GM12873 (cell line): ENCODE data around the gene KLHL7.

Experiments
- CTCF ChIP-seq: IDR thresholded peaks from 2 replicates; pipeline ENCODE4 v1.5.1; 2012; ENCODE audit warnings: low read depth, mild to moderate bottlenecking, moderate library complexity, low read length, control low read depth; ENCODE audit not compliant: insufficient read depth; ENCODE audit errors: missing control alignments

Gene KLHL7

GRCh38 chr7:23158546-23158945, 53.0 kb downstream of the KLHL7 start:
- TF ChIP-seq CTCF, result no peak

GRCh38 chr7:23161482-23161881, 55.9 kb downstream of the KLHL7 start:
- TF ChIP-seq CTCF, result no peak

- no peak for TF ChIP-seq CTCF
These were observed 59.3 kb downstream of the KLHL7 start for GRCh38 chr7:23164846-23165245.

DNA sequence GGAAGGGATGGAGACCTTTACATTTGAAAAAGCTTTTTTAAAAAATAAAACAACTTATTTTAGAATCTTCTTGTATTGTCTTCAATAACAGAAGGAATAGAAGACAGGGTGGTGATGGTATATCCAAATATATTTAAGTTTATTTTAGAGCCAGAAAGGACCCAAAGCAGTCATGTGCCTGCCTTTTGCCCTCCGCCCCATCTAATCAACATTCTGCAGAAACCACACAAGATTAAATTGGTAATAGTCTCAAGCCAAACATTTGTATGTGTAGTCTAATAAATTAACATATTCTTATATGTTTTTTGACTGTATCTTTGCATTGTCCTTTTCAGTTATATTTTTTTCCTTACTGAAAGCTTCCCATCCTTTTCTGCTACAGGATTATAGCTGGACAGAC, 59.7 kb downstream of the KLHL7 start:
- no peak for TF ChIP-seq CTCF

DNA sequence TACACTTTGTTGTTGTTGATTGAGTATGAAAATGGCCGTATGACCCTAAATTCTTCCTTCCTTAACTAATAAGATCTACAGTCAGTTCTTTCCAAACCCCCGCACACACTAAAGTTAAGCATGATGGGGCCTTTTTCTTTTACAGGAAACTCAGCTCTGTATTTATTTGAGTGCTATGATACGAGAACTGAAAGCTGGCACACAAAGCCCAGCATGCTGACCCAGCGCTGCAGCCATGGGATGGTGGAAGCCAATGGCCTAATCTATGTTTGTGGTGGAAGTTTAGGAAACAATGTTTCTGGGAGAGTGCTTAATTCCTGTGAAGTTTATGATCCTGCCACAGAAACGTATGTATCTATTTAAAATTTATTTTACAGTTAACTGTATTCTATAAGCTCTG, 62.1 kb downstream of the KLHL7 start:
- TF ChIP-seq CTCF, result no peak

GRCh38 chr7:23168111-23168885, 62.7 kb downstream of the KLHL7 start:
- TF ChIP-seq CTCF, result no peak

- no peak for TF ChIP-seq CTCF
These were observed 70.4 kb downstream of the KLHL7 start for GRCh38 chr7:23175938-23176337.
